AG04450 (cell line): Measurements from ENCODE around the gene GMPPA. TPM values are rescaled to one million over a fixed set of nuclear protein-coding genes. Genes with fewer than 3 reads are reported as not detected.

Experiments used
- CTCF ChIA-PET: fragments of 300-600, 350-600 bp; formaldehyde crosslinking; extraction: SDS; loops from one replicate; lab custom pipeline; 2022; ENCODE audit warnings: antibody characterized with exemption, inconsistent platforms; lab: Charles Lee
- POLR2A ChIA-PET: fragments of 350-600 bp; formaldehyde crosslinking; extraction: SDS; loops from one replicate; lab custom pipeline; 2021; ENCODE audit warnings: antibody characterized with exemption, inconsistent platforms; lab: Yijun Ruan, JAX
- DNase-seq: peaks from one replicate; pipeline ENCODE4 v3.0.0-alpha.2; 2011; ENCODE audit warnings: low read depth, low spot score
- H3K27ac ChIP-seq: one replicate; pipeline ENCODE4 v1.5.1; 2012; ENCODE audit warnings: low read depth, low read length, control low read depth
- H3K27me3 ChIP-seq: one replicate; pipeline ENCODE4 v1.6.0; 2012; ENCODE audit warnings: low read length; ENCODE audit not compliant: control insufficient read depth, insufficient read depth
- H3K4me3 ChIP-seq: 2 replicates; pipeline ENCODE4 v1.5.1; 2011; ENCODE audit warnings: mild to moderate bottlenecking, low read depth, low read length, control low read depth
- H3K9me3 ChIP-seq: 2 replicates; pipeline ENCODE4 v1.5.1; 2012; ENCODE audit warnings: low read length; ENCODE audit not compliant: control insufficient read depth, insufficient read depth
- polyA plus RNA-seq: library from polyadenylated mRNA; depleted of rRNA; stranded (reverse); fragments of >200 nt; gene quantifications from 2 replicates; pipeline ENCODE4 v1.2.3, GENCODE V29; 2011
- TF ChIP-seq, protein P1 (sequence below): IDR thresholded peaks from 2 replicates; pipeline ENCODE4 v1.5.1; 2011; ENCODE audit warnings: low read depth, low read length, control low read depth, inconsistent platforms

GMPPA gene
- polyA plus RNA-seq, 1 experiment = 90.1 TPM

DNA sequence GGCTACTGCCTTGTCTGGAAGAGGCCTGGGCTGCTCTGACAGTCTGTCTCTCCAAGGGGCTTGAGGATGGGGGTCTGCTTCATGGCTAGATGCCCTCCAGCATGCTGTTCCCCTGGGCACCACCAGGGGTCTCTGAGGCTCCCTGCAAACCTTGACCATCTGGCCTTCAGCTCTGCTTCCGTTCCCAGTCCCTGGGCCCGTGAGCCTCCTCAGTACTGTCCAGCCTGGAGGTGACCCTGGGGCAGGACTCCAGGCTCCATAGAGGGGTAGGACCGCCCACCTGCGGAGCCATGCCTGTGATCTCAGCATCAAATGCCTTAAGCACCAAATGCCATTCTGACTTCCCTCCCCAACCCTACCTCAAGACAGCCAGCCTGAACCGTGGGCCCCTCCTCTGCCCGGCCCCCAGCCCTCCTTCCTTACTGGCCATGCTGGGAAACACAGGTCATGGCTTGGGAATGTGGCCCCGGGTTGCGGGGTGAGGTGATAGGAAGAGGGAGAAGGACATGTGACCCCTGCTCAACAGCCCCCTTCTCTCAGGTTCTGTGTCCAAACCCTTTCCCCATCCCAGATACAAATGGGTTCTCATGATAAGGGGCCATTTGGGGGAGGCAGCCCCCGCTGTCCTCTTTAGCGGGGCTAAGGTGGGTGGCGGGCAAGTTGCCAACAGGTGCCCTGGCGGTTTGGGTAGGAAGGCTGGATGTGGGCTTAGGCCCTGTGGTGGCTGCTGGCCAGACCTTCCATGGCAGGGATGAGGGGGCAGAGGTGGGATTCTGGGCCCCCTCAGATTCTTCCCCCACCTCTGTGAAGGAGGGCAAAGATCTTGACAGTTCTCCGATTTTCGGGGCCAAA, 39.0 kb upstream of the GMPPA start:
- H3K27ac ChIP-seq = peak overlapping the region; percentile 70
- DNase-seq = no peak
- H3K27me3 ChIP-seq = no peaks in the 10 kb centered on the region
- POLR2A ChIA-PET = interaction anchor here (1.0 to 1.5 kb wide), 5 partner anchors 27 to 61 kb away, joined by 3 to 9 read pairs (median 3); partner anchors contain the start of gene GMPPA
- CTCF ChIA-PET = interaction anchor here (0.5 to 3.4 kb wide), 26 partner anchors 9 to 193 kb away, joined by 3 to 27 read pairs (median 5); partner anchors contain the start of gene GMPPA
- TF ChIP-seq, protein P1, sequence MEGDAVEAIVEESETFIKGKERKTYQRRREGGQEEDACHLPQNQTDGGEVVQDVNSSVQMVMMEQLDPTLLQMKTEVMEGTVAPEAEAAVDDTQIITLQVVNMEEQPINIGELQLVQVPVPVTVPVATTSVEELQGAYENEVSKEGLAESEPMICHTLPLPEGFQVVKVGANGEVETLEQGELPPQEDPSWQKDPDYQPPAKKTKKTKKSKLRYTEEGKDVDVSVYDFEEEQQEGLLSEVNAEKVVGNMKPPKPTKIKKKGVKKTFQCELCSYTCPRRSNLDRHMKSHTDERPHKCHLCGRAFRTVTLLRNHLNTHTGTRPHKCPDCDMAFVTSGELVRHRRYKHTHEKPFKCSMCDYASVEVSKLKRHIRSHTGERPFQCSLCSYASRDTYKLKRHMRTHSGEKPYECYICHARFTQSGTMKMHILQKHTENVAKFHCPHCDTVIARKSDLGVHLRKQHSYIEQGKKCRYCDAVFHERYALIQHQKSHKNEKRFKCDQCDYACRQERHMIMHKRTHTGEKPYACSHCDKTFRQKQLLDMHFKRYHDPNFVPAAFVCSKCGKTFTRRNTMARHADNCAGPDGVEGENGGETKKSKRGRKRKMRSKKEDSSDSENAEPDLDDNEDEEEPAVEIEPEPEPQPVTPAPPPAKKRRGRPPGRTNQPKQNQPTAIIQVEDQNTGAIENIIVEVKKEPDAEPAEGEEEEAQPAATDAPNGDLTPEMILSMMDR = peak; percentile 95
- no peak overlapping the region for H3K4me3 ChIP-seq
- no peaks in the 10 kb centered on the region for H3K9me3 ChIP-seq

DNA sequence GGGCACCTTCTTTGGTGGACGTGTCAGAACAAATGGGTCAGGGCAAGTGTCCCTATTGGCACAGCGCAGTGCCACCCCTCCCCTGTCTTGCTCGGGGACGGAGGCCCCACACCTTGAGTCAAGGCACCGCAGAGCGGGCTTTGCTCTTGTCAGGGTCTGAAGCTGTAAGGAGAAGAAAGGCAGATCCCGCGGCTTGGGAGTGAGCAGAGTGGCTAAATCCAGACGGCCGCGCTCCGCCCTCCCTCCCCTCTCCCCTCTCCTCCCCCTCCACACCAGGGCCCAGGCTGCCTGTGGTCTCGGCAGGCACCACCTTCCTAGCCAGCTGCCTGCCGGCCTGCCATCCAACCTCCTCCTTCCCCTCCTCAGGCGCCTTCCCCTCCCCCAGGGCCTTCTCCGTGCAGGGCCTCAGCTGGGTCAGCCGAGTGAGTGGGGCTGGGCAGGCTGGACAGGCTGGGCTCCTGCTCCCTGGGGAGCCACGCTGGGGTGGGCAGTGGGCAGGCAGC, 38.2 kb upstream of the GMPPA start:
- TF ChIP-seq, protein P1 = no peak
- H3K4me3 ChIP-seq = peak overlapping the region; percentile 49
- ChIA-PET CTCF (interaction anchor here (3.0 to 3.4 kb wide), 4 partner anchors 17 to 70 kb away, joined by 13 to 27 read pairs (median 23); a partner anchor contains a TSS), POLR2A (interaction anchor here (0.5 to 1.5 kb wide), 8 partner anchors 10 to 146 kb away, joined by 3 to 9 read pairs (median 4); partner anchors contain the start of gene GMPPA)
- H3K9me3 ChIP-seq = no peaks in the 10 kb centered on the region
- peak; percentile 74 for DNase-seq
- H3K27me3 ChIP-seq = no peaks in the 10 kb centered on the region
- peak overlapping the region; percentile 70 for H3K27ac ChIP-seq

DNA sequence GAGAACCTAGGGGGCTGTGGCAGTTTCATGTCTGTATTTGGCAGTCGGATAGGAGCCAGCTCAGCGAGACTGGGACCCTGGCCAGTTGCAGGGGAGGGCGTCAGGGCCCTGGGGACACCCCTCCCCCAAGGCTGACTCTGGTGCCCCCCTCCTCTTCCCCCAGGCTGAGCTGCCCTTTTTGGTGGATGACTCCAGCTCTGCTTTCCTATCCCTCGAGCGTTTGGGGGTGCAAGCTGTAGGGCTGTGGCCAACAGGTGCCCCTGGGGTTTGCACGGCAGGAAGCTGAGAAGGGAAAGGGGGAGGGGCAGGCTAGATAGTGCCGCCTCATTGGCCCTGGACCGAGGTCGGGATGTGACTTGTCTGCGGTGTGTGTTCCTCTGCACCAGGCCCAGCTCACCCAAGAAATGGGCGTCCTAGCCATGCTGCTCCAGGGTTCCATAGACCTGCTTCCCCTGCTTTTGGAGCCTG, 37.6 kb upstream of the GMPPA start:
- Histone ChIP-seq H3K9me3 (no peaks in the 10 kb centered on the region), H3K27ac (peak overlapping the region; percentile 21), H3K27me3 (no peaks in the 10 kb centered on the region), H3K4me3 (peak overlapping the region; percentile 49)
- ChIA-PET POLR2A (interaction anchor here (0.5 to 1.5 kb wide), 7 partner anchors 9 to 37 kb away, joined by 3 to 9 read pairs (median 7); partner anchors contain the start of gene GMPPA), CTCF (interaction anchor here (0.9 to 3.4 kb wide), 7 partner anchors 16 to 73 kb away, joined by 3 to 27 read pairs (median 13); partner anchors contain the start of gene DNPEP)
- no peak for DNase-seq
- TF ChIP-seq, protein P1 = no peak

DNA sequence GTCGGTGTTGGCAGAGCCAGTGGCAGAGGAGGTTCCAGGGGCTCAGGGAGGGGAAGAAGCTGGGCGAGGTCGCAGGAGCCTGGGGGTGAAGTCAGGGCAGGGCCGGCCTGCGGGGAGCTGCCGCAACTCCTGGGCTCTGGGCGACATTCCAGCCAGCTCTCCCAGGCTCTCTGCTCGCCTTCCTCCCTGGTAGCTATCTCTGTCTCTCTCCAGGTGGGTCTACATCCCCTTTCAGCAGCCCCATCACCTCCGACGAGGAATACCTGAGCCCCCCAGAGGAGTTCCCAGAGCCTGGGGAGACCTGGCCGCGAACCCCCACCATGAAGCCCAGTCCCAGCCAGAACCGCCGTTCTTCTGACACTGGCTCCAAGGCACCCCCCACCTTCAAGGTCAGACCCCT, 37.0 kb upstream of the GMPPA start:
- ChIA-PET CTCF (interaction anchor here (0.9 to 3.4 kb wide), 6 partner anchors 15 to 74 kb away, joined by 3 to 27 read pairs (median 12); partner anchors contain the start of gene DNPEP), POLR2A (interaction anchor here (0.6 to 1.5 kb wide), 3 partner anchors 9 to 37 kb away, joined by 5 to 9 read pairs (median 7); partner anchors contain the start of gene GMPPA)
- TF ChIP-seq, protein P1 = no peak
- peak overlapping the region; percentile 49; the same call in 1 of the 2 replicates for H3K4me3 ChIP-seq
- no peaks in the 10 kb centered on the region for H3K9me3 ChIP-seq
- DNase-seq = no peak
- no peaks in the 10 kb centered on the region for H3K27me3 ChIP-seq
- H3K27ac ChIP-seq = no peak overlapping the region
